Thoracic aorta (tissue), 2 donors: ENCODE results near the gene RARG. TPM values are rescaled to one million over a fixed set of nuclear protein-coding genes. Genes with fewer than 3 reads are reported as not detected.
A peak's percentile ranks its signal among the peaks of the same experiment; 100 is the strongest.

ENCODE experiments used
- ATAC-seq: fragments of 150-250 bp; one replicate; pipeline ENCODE4 v1.8.0; 2017; ENCODE audit warnings: low read depth; ENCODE audit not compliant: insufficient number of reproducible peaks, low FRiP score
- DNase-seq: peaks from one replicate; pipeline ENCODE4 v3.0.0-alpha.2; 2020; ENCODE audit warnings: low spot score
- H3K27ac ChIP-seq, 2 donors: fragments of 200-600 bp; sonication (generic); 1 replicate in 1 of 2; 2 replicates in 1 of 2; pipeline ENCODE4 v1.5.1; 2016; ENCODE audit warnings: mild to moderate bottlenecking in 2 of 2, moderate library complexity in 2 of 2
- H3K27me3 ChIP-seq: fragments of 200-600 bp; sonication (generic); replicated peaks from 2 replicates; pipeline ENCODE4 v1.6.0; 2016; ENCODE audit warnings: mild to moderate bottlenecking; ENCODE audit not compliant: insufficient read depth
- H3K36me3 ChIP-seq: fragments of 200-600 bp; sonication (generic); one replicate; pipeline ENCODE4 v1.5.1; 2016
- H3K4me1 ChIP-seq, 2 donors: fragments of 200-600 bp; sonication (generic); 1 replicate in 1 of 2; 2 replicates in 1 of 2; pipeline versions ENCODE4 v1.5.1 to v1.6.0; 2016; ENCODE audit warnings: low read depth in 2 of 2, mild to moderate bottlenecking in 1 of 2; ENCODE audit not compliant: control insufficient read depth in 1 of 2
- H3K4me3 ChIP-seq: fragments of 200-600 bp; sonication (generic); 2 replicates; pipeline ENCODE4 v1.5.1; 2016; ENCODE audit warnings: mild to moderate bottlenecking
- H3K9me3 ChIP-seq: fragments of 200-600 bp; sonication (generic); 2 replicates; pipeline ENCODE4 v1.5.1; 2016
- CTCF ChIP-seq: fragments of 200-600 bp; sonication (generic); IDR thresholded peaks from one replicate; pipeline ENCODE4 v1.5.1; 2019; ENCODE audit warnings: antibody characterized with exemption
- total RNA-seq, 2 donors: library from RNA; depleted of rRNA; stranded (reverse); fragments of >200 nt; gene quantifications; one replicate each; pipeline versions ENCODE4 v1.1.0 to v1.2.3, GENCODE V29; 2016

Gene RARG
- total RNA-seq, 2 donors from 2014 or later = 25.7 to 37.5 TPM

- Histone ChIP-seq H3K9me3 (no peaks in the 10 kb centered on the region), H3K36me3 (peaks cover 8% of the 10 kb centered on the region), H3K27me3 (no peaks in the 10 kb centered on the region), H3K27ac (peak overlapping the region; percentile 40 to 51), H3K4me1 (peaks cover 38 to 63% of the 10 kb centered on the region in 2 donors), H3K4me3 (peak overlapping the region; percentile 82)
- ATAC-seq (no peak), DNase-seq (no peak)
- no peak for TF ChIP-seq CTCF
Measured at GRCh38 chr12:53219292-53219955, 12.6 kb downstream of the RARG start.

GRCh38 chr12:53218551-53219291 lies 13.3 kb downstream of the RARG start:
- no peak for ATAC-seq
- TF ChIP-seq CTCF = no peak
- H3K36me3 ChIP-seq = peaks cover 15% of the 10 kb centered on the region
- peak overlapping the region; percentile 51 to 62 for H3K27ac ChIP-seq
- peak overlapping the region; percentile 82 for H3K4me3 ChIP-seq
- no peaks in the 10 kb centered on the region for H3K9me3 ChIP-seq
- DNase-seq = no peak
- no peaks in the 10 kb centered on the region for H3K27me3 ChIP-seq
- H3K4me1 ChIP-seq = peaks cover 31 to 58% of the 10 kb centered on the region in 2 donors

- Histone ChIP-seq H3K4me3 (peak overlapping the region; percentile 82), H3K27me3 (no peaks in the 10 kb centered on the region), H3K4me1 (peaks cover 23 to 50% of the 10 kb centered on the region in 2 donors), H3K36me3 (peaks cover 21% of the 10 kb centered on the region), H3K9me3 (no peaks in the 10 kb centered on the region), H3K27ac (peak overlapping the region; percentile 51 to 62)
- DNase-seq = no peak
- TF ChIP-seq CTCF = no peak
- ATAC-seq = no peak
Measured at GRCh38 chr12:53217931-53218307, 14.1 kb downstream of the RARG start.

- Histone ChIP-seq H3K27ac (peak overlapping the region; percentile 51 to 62), H3K4me1 (peaks cover 20 to 44% of the 10 kb centered on the region in 2 donors), H3K27me3 (no peaks in the 10 kb centered on the region), H3K9me3 (no peaks in the 10 kb centered on the region), H3K36me3 (peaks cover 26% of the 10 kb centered on the region), H3K4me3 (peak overlapping the region; percentile 82)
- no peak for DNase-seq
- TF ChIP-seq CTCF = no peak
- ATAC-seq = no peak
Measured at GRCh38 chr12:53217051-53217930, 14.7 kb downstream of the RARG start.

GRCh38 chr12:53215497-53215896 lies 16.5 kb downstream of the RARG start:
- peaks cover 16 to 40% of the 10 kb centered on the region in 2 donors for H3K4me1 ChIP-seq

More at GRCh38 chr12:53215497-53215896, 16.5 kb downstream of the RARG start:
- no peak for ATAC-seq
- Histone ChIP-seq H3K27me3 (no peaks in the 10 kb centered on the region), H3K9me3 (no peaks in the 10 kb centered on the region), H3K4me3 (no peak overlapping the region), H3K36me3 (peaks cover 44% of the 10 kb centered on the region), H3K27ac (no peak overlapping the region)
- TF ChIP-seq CTCF = no peak
- DNase-seq = no peak
